A549 treated with AZD9567 at 1 μM for 4 hours (cell line): ENCODE measurements around the gene USP28. TPM values are rescaled to one million over a fixed set of nuclear protein-coding genes. Genes with fewer than 3 reads are reported as not detected.

Source experiments
- total RNA-seq: library from RNA; stranded (reverse); fragments of 200-300 nt; extraction: Qiagen RNA extraction; gene quantifications from 5 replicates; pipeline ENCODE4 v1.2.3, GENCODE V29; 2022; ENCODE audit not compliant: insufficient read depth

USP28 gene, protein sequence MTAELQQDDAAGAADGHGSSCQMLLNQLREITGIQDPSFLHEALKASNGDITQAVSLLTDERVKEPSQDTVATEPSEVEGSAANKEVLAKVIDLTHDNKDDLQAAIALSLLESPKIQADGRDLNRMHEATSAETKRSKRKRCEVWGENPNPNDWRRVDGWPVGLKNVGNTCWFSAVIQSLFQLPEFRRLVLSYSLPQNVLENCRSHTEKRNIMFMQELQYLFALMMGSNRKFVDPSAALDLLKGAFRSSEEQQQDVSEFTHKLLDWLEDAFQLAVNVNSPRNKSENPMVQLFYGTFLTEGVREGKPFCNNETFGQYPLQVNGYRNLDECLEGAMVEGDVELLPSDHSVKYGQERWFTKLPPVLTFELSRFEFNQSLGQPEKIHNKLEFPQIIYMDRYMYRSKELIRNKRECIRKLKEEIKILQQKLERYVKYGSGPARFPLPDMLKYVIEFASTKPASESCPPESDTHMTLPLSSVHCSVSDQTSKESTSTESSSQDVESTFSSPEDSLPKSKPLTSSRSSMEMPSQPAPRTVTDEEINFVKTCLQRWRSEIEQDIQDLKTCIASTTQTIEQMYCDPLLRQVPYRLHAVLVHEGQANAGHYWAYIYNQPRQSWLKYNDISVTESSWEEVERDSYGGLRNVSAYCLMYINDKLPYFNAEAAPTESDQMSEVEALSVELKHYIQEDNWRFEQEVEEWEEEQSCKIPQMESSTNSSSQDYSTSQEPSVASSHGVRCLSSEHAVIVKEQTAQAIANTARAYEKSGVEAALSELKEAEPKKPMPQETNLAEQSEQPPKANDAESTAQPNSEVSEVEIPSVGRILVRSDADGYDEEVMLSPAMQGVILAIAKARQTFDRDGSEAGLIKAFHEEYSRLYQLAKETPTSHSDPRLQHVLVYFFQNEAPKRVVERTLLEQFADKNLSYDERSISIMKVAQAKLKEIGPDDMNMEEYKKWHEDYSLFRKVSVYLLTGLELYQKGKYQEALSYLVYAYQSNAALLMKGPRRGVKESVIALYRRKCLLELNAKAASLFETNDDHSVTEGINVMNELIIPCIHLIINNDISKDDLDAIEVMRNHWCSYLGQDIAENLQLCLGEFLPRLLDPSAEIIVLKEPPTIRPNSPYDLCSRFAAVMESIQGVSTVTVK
- 13.8 to 25.6 TPM (median 18.1 TPM) in 5 replicates for total RNA-seq

DNA sequence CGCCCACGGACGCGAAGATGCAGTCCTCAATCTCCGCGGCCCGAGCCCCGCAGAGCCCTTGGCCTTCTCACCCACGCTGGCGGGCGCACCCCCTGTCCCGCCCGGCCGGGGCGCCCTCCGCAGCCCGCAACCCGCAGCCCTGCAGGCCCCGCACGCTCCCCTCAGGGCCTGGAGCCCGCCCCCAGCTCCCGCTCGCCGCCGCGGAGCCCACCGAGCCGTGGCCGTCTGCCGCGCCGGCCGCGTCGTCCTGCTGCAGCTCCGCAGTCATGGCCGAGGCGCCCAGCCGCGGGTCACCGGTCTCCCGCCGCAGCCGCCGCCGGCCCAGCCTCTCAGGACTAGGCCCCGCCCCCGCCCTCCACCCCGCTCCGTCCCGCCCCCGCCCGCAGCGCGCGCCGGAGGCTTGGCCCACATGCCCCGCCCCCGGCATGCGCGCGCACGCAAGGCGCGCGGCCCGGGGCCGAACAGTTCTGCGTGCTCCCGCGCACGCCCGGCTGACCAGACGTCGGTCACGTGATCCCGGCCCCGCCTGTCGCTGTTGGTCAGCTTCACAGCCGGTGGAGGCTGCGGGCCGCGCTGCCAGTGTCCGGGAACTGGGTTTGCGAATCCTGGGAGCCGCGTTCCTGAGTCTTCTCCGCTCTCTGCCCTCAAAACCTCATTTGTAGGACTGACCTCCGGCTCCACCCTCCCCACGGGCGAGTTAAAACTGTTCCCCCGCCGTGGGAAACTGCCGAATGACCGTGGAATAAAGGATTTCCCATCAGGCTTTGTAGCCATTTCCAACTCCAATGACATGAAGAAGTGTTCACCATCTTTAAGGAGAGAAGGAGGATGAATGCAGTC, at the start of gene USP28:
Gene USP28, minus strand, starts transcription at position 339 of the 840 bp plus-strand sequence. Its CDS starts 71 bp downstream, at position 268.

DNA sequence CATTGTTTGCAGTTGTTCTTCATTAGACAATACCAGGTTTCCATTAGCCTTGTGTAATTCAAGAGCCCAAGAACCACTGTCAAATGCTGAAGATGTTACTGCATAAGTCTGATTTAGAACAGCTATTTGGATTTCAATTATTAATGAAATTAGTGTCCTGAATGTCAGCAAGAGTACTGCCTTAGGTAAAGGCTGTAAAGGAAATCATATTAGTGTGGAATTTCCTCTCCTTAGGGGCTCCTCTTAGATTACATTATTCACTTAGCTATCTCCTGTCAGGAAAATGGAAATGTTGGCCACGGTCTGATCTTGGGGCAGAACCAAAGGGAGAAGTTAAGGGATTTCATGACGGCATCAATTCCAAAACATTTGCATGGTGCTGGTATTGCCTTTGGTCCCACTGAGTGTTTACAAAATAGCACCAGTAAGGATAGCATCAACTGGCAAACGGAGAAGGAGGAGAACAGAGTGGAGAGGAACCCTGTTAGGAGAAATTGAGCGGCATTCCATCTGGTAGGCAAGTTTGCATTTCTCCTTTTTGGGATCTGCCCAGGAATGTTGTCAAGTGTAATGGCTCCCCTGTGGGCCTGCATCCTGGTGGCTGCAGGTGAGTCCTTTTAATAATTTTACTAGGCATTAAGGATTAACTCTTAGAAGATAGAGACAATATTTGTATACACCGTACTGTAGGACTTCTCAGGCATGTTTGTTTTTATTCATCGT, 29.2 kb upstream of the USP28 start, which contains the start of gene HTR3B:
Gene HTR3B, plus strand, starts transcription at position 418 of the 723 bp plus-strand sequence. Its CDS starts 138 bp downstream, at position 556.

DNA sequence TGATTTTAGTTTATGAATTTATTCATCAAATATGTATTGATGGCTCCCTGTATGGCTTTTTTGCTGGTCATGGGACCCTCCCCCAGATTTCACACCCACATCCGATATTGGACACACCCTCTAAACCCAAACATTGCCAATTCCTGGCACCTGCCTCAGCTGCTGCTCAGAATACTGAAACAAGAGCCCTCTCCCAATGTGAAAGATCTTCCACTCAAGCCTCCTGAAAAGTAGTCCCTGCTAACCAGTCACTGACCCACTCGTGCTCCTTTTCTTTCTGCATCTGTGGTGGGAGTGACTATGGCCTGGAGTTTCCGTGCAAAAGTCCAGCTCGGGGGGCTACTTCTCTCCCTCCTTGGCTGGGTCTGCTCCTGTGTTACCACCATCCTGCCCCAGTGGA, 95.9 kb downstream of the USP28 start, which contains the start of gene CLDN25:
Gene CLDN25, plus strand, starts transcription at position 301 of the 400 bp plus-strand sequence. Its CDS starts 0 bp downstream, at position 301.

DNA sequence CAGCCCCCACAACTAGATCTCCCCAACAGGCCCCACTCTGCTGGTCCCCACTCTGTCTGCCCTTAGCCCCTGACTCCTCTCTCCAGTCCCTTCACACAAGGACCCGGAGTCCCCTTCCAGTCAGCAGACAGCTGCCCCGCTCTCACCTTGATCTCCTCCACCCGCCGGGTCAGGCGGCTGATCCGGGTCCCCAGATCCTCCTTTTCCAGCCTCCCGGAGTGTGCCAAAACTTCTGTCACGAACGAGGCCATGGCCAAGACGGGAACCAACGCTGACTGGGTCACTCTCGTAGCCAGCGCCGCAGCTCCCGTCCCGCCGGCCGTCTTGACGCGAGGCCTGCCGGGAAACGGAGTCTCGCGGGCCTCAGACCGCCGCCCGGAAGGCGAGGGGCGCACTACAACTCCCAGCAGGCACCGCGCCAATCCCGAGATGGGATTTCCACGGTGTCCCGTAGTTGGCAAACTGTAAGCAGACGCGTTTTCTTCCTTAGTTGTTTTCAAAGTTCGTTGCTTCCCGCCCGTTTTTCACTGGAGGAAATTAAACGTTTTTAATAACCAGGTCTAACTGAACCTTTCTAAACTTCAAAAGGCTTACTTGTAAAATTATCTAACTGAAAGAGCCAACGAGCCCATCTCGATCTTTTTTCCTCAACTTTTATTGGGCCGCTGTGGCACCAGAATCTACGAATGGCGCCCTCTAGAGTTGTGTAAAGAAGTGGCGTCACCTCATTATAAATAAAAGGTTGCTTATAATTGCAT, 101.8 kb downstream of the USP28 start, which contains the start of gene ZW10:
Gene ZW10, minus strand, starts transcription at position 277 of the 758 bp plus-strand sequence. Its CDS starts 26 bp downstream, at position 251.

Other genes starting within 250 kb of the USP28 start
- gene TMPRSS5, start 169.3 kb downstream of the USP28 start, total RNA-seq, result 0.09 to 0.33 TPM (median 0.14 TPM) in 4 of 5 replicates, not detected in the other
- gene ZW10, start 101.9 kb downstream of the USP28 start, total RNA-seq, result 11.8 to 13.5 TPM (median 12.4 TPM) in 5 replicates
- not detected in 5 replicates for gene CLDN25, start 95.8 kb downstream of the USP28 start, total RNA-seq
- not detected in 5 replicates for gene HTR3B, start 29.2 kb upstream of the USP28 start, total RNA-seq
- 0.06 TPM in 1 of 5 replicates, not detected in the others for gene HTR3A, start 99.5 kb upstream of the USP28 start, total RNA-seq
- gene ZBTB16, start 184.1 kb upstream of the USP28 start, total RNA-seq, result 0.69 to 0.91 TPM (median 0.78 TPM) in 4 of 5 replicates, not detected in the other